Ascending aorta (tissue), 2 donors: ENCODE measurements around the gene ETFRF1. TPM values are rescaled to one million over a fixed set of nuclear protein-coding genes. Genes with fewer than 3 reads are reported as not detected.
A peak's percentile ranks its signal among the peaks of the same experiment; 100 is the strongest.

Source experiments
- DNase-seq, 2 donors: peaks; one replicate each; pipeline ENCODE4 v3.0.0-alpha.2; 2019; ENCODE audit warnings: low spot score in 2 of 2
- H3K27ac ChIP-seq, 2 donors: fragments of 200-600 bp; sonication (generic); one replicate each; pipeline ENCODE4 v1.5.1; 2016 to 2017; ENCODE audit warnings: mild to moderate bottlenecking in 1 of 2
- H3K27me3 ChIP-seq: fragments of 200-600 bp; sonication (generic); one replicate; pipeline ENCODE4 v1.5.1; 2017
- H3K36me3 ChIP-seq, 2 donors: fragments of 200-600 bp; sonication (generic); one replicate each; pipeline ENCODE4 v1.5.1; 2016
- H3K4me1 ChIP-seq, 2 donors: fragments of 200-600 bp; sonication (generic); one replicate each; pipeline ENCODE4 v1.5.1; 2016 to 2017; ENCODE audit warnings: mild to moderate bottlenecking in 1 of 2
- H3K4me3 ChIP-seq, 2 donors: fragments of 200-600 bp; sonication (generic); one replicate each; pipeline ENCODE4 v1.5.1; 2016 to 2017; ENCODE audit warnings: mild to moderate bottlenecking in 1 of 2
- H3K9me3 ChIP-seq, 2 donors: fragments of 200-600 bp; sonication (generic); one replicate each; pipeline ENCODE4 v1.5.1; 2016
- intact Hi-C: fragments of 100-400 bp; cut with DNase I; formaldehyde crosslinking; loops from one replicate; pipeline ENCODE4 v1.15.1; 2023
- total RNA-seq: library from RNA; depleted of rRNA; stranded (reverse); fragments of >200 nt; gene quantifications from one replicate; pipeline ENCODE4 v1.1.0, GENCODE V29; 2016
- TF ChIP-seq, protein P1 (sequence below), 3 experiments: fragments of 200-600 bp in 2 of 3; fragments of 450-650 bp in 1 of 3; sonication (generic) in 2 of 3; IDR thresholded peaks; one replicate each; pipeline ENCODE4 v1.5.1; 2016 to 2019; ENCODE audit warnings: antibody characterized with exemption in 3 of 3, mild to moderate bottlenecking in 1 of 3, moderate library complexity in 1 of 3

The ETFRF1 gene
- total RNA-seq, 1 donor from 2014 or later: 0.85 TPM

DNA sequence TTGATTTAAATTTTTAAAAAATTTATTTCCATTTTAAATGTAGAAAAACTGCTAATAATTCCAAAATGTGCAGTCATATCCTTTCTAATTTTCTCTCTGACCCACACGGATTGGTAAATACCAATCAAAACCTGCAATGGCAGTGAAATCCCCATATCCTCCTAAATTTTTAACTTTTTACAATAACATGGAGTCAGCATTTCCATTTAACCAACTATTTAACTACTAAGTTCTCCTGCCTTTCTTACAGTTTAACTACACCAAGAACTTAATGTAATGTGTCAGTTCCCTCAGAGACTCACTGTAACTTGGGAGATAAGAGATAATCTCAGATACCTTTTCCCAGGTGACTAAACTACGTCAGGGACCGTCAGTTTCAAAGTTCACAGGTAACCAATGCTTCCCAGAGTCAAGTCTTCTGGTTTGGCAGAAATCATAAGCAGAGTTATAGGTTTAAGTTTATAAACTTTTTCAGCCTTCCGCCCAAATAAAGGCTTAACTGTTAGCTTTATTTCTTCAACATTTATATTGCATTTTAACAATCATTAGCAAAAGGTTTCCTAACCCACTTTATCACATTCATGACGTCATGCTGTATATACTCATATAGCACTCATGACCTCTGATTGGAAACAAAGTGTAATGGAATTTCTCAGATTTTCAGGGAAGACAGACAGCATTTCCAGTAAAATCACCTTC lies 48.1 kb downstream of the ETFRF1 start:
- H3K36me3 ChIP-seq: no peaks in the 10 kb centered on the region
- no peaks in the 10 kb centered on the region for H3K27me3 ChIP-seq
- H3K4me1 ChIP-seq: no peaks in the 10 kb centered on the region
- no peak for DNase-seq
- no peak overlapping the region for H3K27ac ChIP-seq
- no peaks in the 10 kb centered on the region for H3K9me3 ChIP-seq
- intact Hi-C loops: no loop called here
- H3K4me3 ChIP-seq: no peak overlapping the region
- TF ChIP-seq, protein P1, sequence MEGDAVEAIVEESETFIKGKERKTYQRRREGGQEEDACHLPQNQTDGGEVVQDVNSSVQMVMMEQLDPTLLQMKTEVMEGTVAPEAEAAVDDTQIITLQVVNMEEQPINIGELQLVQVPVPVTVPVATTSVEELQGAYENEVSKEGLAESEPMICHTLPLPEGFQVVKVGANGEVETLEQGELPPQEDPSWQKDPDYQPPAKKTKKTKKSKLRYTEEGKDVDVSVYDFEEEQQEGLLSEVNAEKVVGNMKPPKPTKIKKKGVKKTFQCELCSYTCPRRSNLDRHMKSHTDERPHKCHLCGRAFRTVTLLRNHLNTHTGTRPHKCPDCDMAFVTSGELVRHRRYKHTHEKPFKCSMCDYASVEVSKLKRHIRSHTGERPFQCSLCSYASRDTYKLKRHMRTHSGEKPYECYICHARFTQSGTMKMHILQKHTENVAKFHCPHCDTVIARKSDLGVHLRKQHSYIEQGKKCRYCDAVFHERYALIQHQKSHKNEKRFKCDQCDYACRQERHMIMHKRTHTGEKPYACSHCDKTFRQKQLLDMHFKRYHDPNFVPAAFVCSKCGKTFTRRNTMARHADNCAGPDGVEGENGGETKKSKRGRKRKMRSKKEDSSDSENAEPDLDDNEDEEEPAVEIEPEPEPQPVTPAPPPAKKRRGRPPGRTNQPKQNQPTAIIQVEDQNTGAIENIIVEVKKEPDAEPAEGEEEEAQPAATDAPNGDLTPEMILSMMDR (IDR thresholded peaks at IDR 0.05): no peak

DNA sequence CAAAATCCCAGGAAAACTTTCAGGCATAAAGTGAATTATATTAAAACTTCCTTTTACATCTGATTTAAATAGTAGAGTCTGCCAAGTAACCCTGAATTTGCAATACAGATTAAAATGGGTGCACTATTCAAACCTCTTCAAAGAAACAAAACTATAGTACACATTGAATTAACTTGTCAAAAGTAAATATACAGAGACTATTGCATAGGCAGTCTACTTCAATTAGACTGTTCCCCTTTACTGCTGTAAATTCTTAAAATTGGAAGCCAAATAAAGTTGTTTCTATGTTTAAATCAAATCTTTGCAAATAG lies 48.6 kb downstream of the ETFRF1 start:
- TF ChIP-seq, protein P1 (IDR thresholded peaks at IDR 0.05): no peak
- Histone ChIP-seq H3K27ac (no peak overlapping the region), H3K36me3 (no peaks in the 10 kb centered on the region), H3K27me3 (no peaks in the 10 kb centered on the region), H3K9me3 (no peaks in the 10 kb centered on the region), H3K4me1 (no peaks in the 10 kb centered on the region), H3K4me3 (no peak overlapping the region)
- intact Hi-C loops: no loop called here
- no peak for DNase-seq

DNA sequence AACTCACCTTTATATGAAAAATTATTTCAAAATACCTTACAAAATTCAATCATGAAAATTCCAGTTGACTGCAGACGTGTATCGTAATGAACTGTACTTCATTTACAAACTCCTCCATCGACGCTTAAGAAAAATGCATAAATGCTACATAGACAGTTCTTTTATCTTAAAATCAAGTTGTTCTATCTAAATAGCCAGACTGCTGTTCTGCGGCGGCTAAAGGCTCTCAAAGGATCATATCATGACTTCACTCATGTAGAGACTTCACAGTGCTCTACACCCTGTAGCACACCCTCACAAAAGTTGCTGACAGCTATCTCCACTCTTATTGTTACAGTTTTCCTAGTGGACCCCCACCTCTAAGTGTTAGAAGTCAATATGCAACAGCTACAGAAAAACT lies 50.5 kb downstream of the ETFRF1 start:
- TF ChIP-seq, protein P1 (IDR thresholded peaks at IDR 0.05): no peak
- Histone ChIP-seq H3K4me3 (no peak overlapping the region), H3K9me3 (no peaks in the 10 kb centered on the region), H3K27ac (no peak overlapping the region), H3K36me3 (no peaks in the 10 kb centered on the region), H3K4me1 (peaks cover 2 to 4% of the 10 kb centered on the region in 2 donors), H3K27me3 (no peaks in the 10 kb centered on the region)
- no peak for DNase-seq
- intact Hi-C loops: no loop called here

DNA sequence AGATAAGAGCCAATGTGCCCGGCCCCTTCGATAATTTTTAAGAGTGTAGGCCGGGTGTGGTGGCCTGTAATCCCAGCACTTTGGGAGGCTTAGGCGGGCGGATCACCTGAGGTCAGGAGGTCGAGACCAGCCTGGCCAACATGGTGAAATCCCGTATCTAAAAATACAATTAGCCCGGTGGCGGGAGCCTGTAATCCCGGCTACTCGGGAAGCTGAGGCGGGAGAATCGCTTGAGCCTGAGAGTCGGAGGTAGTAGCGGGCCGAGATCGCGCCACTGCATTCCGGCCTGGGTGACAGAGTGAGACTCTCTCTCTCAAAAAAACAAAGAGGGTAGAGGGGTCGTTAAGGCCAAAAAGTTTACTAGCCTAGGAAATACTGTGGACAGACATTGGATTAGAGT lies 53.1 kb downstream of the ETFRF1 start:
- Histone ChIP-seq H3K4me1 (peaks cover 2 to 4% of the 10 kb centered on the region in 2 donors), H3K9me3 (no peaks in the 10 kb centered on the region), H3K36me3 (no peaks in the 10 kb centered on the region), H3K4me3 (no peak overlapping the region), H3K27me3 (no peaks in the 10 kb centered on the region), H3K27ac (no peak overlapping the region)
- TF ChIP-seq, protein P1 (IDR thresholded peaks at IDR 0.05): no peak
- no peak for DNase-seq
- intact Hi-C loops: no loop called here

DNA sequence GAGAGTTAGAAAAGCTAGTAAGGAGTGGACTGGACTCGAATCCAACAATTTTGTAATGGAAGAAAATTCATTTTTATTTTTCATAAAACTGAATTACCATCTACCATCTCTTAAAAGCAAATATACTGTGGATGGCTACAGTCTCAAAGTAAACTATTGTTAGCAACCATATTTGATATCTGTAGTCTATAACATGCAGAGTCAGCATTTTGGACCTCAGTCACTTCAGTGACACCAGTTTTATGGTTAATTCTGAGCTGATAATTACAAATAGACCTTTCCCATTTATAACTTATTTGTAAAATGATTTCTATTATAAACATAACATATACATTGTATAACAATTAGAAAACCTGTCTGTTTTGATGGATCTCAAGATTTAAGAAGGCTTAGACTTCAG lies 53.7 kb downstream of the ETFRF1 start:
- H3K27ac ChIP-seq: no peak overlapping the region

More for the DNA sequence above, 53.7 kb downstream of the ETFRF1 start:
- DNase-seq: no peak
- TF ChIP-seq, protein P1 (IDR thresholded peaks at IDR 0.05): no peak
- peaks cover 2 to 4% of the 10 kb centered on the region in 2 donors for H3K4me1 ChIP-seq
- no peaks in the 10 kb centered on the region for H3K27me3 ChIP-seq
- H3K4me3 ChIP-seq: peak overlapping the region in 1 of 2 donors; percentile 93
- H3K9me3 ChIP-seq: no peaks in the 10 kb centered on the region
- H3K36me3 ChIP-seq: no peaks in the 10 kb centered on the region
- intact Hi-C loops: no loop called here
